HAP-1 (cell line): ENCODE data around the gene GPC2.

ENCODE experiments used
- DNase-seq, 2 experiments: peaks; one replicate each; pipeline ENCODE4 v3.0.0-alpha.2; 2016 to 2020; ENCODE audit warnings: low spot score in 2 of 2
- H3K27me3 ChIP-seq: fragments of 250-450 bp; sonication (Bioruptor Pico); 2 replicates; pipeline ENCODE4 v1.5.1; 2020; ENCODE audit warnings: low read depth, mild to moderate bottlenecking, moderate library complexity
- H3K36me3 ChIP-seq: fragments of 250-450 bp; sonication (Bioruptor Pico); replicated peaks from 2 replicates; pipeline ENCODE4 v1.5.1; 2020; ENCODE audit warnings: mild to moderate bottlenecking
- H3K4me1 ChIP-seq: fragments of 250-450 bp; sonication (Bioruptor Pico); 2 replicates; pipeline ENCODE4 v1.5.1; 2020; ENCODE audit warnings: mild to moderate bottlenecking
- H3K4me3 ChIP-seq: fragments of 250-450 bp; sonication (Bioruptor Pico); 2 replicates; pipeline ENCODE4 v1.5.1; 2020; ENCODE audit warnings: mild to moderate bottlenecking, moderate library complexity
- H3K9me3 ChIP-seq: fragments of 250-450 bp; sonication (Bioruptor Pico); 2 replicates; pipeline ENCODE4 v1.5.1; 2020; ENCODE audit warnings: mild to moderate bottlenecking, moderate library complexity
- in situ Hi-C: fragments of 300-500 bp; cut with MboI; formaldehyde crosslinking; loops from 3 replicates; pipeline ENCODE4 v1.14.3; 2020; ENCODE audit warnings: low sequenced_read_pairs, inconsistent platforms, mixed read lengths

GPC2 gene

GRCh38 chr7:100122568-100122967, 54.6 kb downstream of the GPC2 start:
- no peaks in the 10 kb centered on the region for H3K9me3 ChIP-seq
- H3K4me3 ChIP-seq, result no peak overlapping the region
- H3K4me1 ChIP-seq, result peaks cover 8% of the 10 kb centered on the region
- H3K27me3 ChIP-seq, result no peaks in the 10 kb centered on the region
- peaks cover 1% of the 10 kb centered on the region; the same call in 1 of the 2 replicates for H3K36me3 ChIP-seq
- in situ Hi-C loops, result no loop called here
- no peak for DNase-seq

GRCh38 chr7:100122067-100122466, 55.1 kb downstream of the GPC2 start:
- Histone ChIP-seq H3K9me3 (no peaks in the 10 kb centered on the region), H3K4me1 (peaks cover 8% of the 10 kb centered on the region), H3K4me3 (no peak overlapping the region), H3K36me3 (peaks cover 5% of the 10 kb centered on the region; the same call in 1 of the 2 replicates), H3K27me3 (no peaks in the 10 kb centered on the region)
- DNase-seq, result no peak
- in situ Hi-C loops, result no loop called here

GRCh38 chr7:100120733-100121036, 56.5 kb downstream of the GPC2 start:
- in situ Hi-C loops, result no loop called here
- Histone ChIP-seq H3K4me1 (peaks cover 8% of the 10 kb centered on the region), H3K4me3 (peak overlapping the region; percentile 84; the same call in 1 of the 2 replicates), H3K27me3 (no peaks in the 10 kb centered on the region), H3K9me3 (no peaks in the 10 kb centered on the region), H3K36me3 (peaks cover 5% of the 10 kb centered on the region; the same call in 1 of the 2 replicates)
- no peak for DNase-seq

GRCh38 chr7:100119970-100120732, 57.0 kb downstream of the GPC2 start:
- Histone ChIP-seq H3K4me3 (peak overlapping the region; percentile 84), H3K9me3 (no peaks in the 10 kb centered on the region), H3K36me3 (peaks cover 5% of the 10 kb centered on the region; the same call in 1 of the 2 replicates), H3K4me1 (peaks cover 8% of the 10 kb centered on the region), H3K27me3 (no peaks in the 10 kb centered on the region)
- in situ Hi-C loops, result no loop called here
- peak; percentile 56 to 81 for DNase-seq
